ENCODE results near the gene SNX25. TPM values are rescaled to one million over a fixed set of nuclear protein-coding genes. Genes with fewer than 3 reads are reported as not detected.

SNX25 gene
- total and polyA plus RNA-seq, 10 of the 15 experiments (the other 5 are each of a cell fraction or from before 2014, with no cell fraction given): 11.2 to 117 (median 62.8) TPM

- ATAC-seq: no peak
- intact Hi-C loops (cut with micrococcal nuclease; ENCODE audit: unreplicated experiment): no loop called here
- Histone ChIP-seq H3K4me3 (no peak overlapping the region), H3K4me2 (ENCODE audit: control insufficient read depth, insufficient read depth) (no peak overlapping the region), H3K27me3 (replicated peaks in 1 of 2; ENCODE audit: control insufficient read depth in 2 of 2, insufficient read depth in 2 of 2, low read length in 1 of 2) (no peaks in the 10 kb centered on the region), H3K36me3 (ENCODE audit: control insufficient read depth in 2 of 2, insufficient read depth in 2 of 2, low read length in 1 of 2) (peaks cover 1 to 28% of the 10 kb centered on the region in 2 experiments), H3K79me2 (ENCODE audit: control insufficient read depth, insufficient read depth, low read length) (no peaks in the 10 kb centered on the region), H2AFZ (ENCODE audit: control insufficient read depth, low read depth, low read length) (no peak overlapping the region), H3K27ac (ENCODE audit: control insufficient read depth, insufficient read depth) (no peak overlapping the region), H3K4me1 (ENCODE audit: control insufficient read depth, insufficient read depth, low read length) (0 out of 2 replicates have a peak, but pooled peaks cover 4% of the 10 kb centered on the region), H4K20me1 (ENCODE audit: control insufficient read depth, insufficient read depth) (no peaks in the 10 kb centered on the region), H3K9me3 (replicated peaks; ENCODE audit: control insufficient read depth, insufficient read depth, low read length) (no peaks in the 10 kb centered on the region), H3K9ac (ENCODE audit: control insufficient read depth, insufficient read depth, low read length) (no peak overlapping the region)
- no peak for DNase-seq (ENCODE audit: low read depth, low spot score)
- FAIRE-seq: no peak
- BruUV-seq (replicated peaks): no TSS peak
- 97% methylated on average over 8 of the region's 8 CpGs for WGBS (ENCODE audit: insufficient coverage, insufficient replicate concordance, low lambda C conversion rate, missing lambda C conversion rate)
- POLR2A ChIA-PET: no interaction called here
- SMC1A ChIA-PET (ENCODE audit: uncharacterized antibody, unreplicated experiment): no interaction called here
- in situ Hi-C loops (cut with MboI): no loop called here
- RAD21 ChIA-PET (ENCODE audit: unreplicated experiment): no interaction called here
- CTCF ChIA-PET: no interaction called here
- TF ChIP-seq ATF7 (IDR thresholded peaks at IDR 0.05; ENCODE audit: low read depth): no peak
- TF ChIP-seq HDAC6 (IDR thresholded peaks at IDR 0.05; ENCODE audit: unreplicated experiment): no peak
- no peak for TF ChIP-seq BCL3 (IDR thresholded peaks at IDR 0.05; ENCODE audit: borderline replicate concordance, insufficient read depth, low read depth, low read length, poor library complexity, severe bottlenecking)
- TF ChIP-seq RBBP5 (conservative IDR thresholded peaks at IDR 0.05): no peak
Measured at GRCh38 chr4:185359767-185360446, 150.5 kb downstream of the SNX25 start.

GRCh38 chr4:185361872-185362271 is 152.5 kb downstream of the SNX25 start:
- no TSS peak for BruUV-seq (replicated peaks)
- RAD21 ChIA-PET (ENCODE audit: unreplicated experiment): interaction anchor here (0.5 to 1.2 kb wide), 3 partner anchors 10 to 105 kb away, joined by 3 to 5 read pairs (median 5); no protein-coding TSS in a partner anchor
- in situ Hi-C loops (cut with MboI) (no loop called here), intact Hi-C loops (cut with micrococcal nuclease; ENCODE audit: unreplicated experiment) (no loop called here)
- Histone ChIP-seq H3K4me3 (no peak overlapping the region), H3K36me3 (ENCODE audit: control insufficient read depth in 2 of 2, insufficient read depth in 2 of 2, low read length in 1 of 2) (peaks cover 1 to 32% of the 10 kb centered on the region in 2 experiments; a peak in 3 of 4 replicates), H3K4me2 (ENCODE audit: control insufficient read depth, insufficient read depth) (no peak overlapping the region), H4K20me1 (ENCODE audit: control insufficient read depth, insufficient read depth) (no peaks in the 10 kb centered on the region), H3K4me1 (ENCODE audit: control insufficient read depth, insufficient read depth, low read length) (0 out of 2 replicates have a peak, but pooled peaks cover 4% of the 10 kb centered on the region), H3K79me2 (ENCODE audit: control insufficient read depth, insufficient read depth, low read length) (no peaks in the 10 kb centered on the region), H3K27ac (ENCODE audit: control insufficient read depth, insufficient read depth) (peak overlapping the region; percentile 67), H3K9ac (ENCODE audit: control insufficient read depth, insufficient read depth, low read length) (no peak overlapping the region), H3K27me3 (replicated peaks in 1 of 2; ENCODE audit: control insufficient read depth in 2 of 2, insufficient read depth in 2 of 2, low read length in 1 of 2) (no peaks in the 10 kb centered on the region), H3K9me3 (replicated peaks; ENCODE audit: control insufficient read depth, insufficient read depth, low read length) (no peaks in the 10 kb centered on the region), H2AFZ (ENCODE audit: control insufficient read depth, low read depth, low read length) (no peak overlapping the region)
- no peak for DNase-seq (ENCODE audit: low read depth, low spot score)
- no peak for ATAC-seq
- POLR2A ChIA-PET: interaction anchor here (0.6 kb wide), 1 partner anchor 49 kb away, joined by 3 read pairs; no protein-coding TSS in a partner anchor
- CTCF ChIA-PET: interaction anchor here (1.3 kb wide), 1 partner anchor 10 kb away, joined by 7 read pairs; no protein-coding TSS in a partner anchor
- 97% methylated on average over 3 of the region's 3 CpGs for WGBS (ENCODE audit: insufficient coverage, insufficient replicate concordance, low lambda C conversion rate, missing lambda C conversion rate)
- no peak for FAIRE-seq
- TF ChIP-seq RAD21 (IDR thresholded peaks at IDR 0.05; ENCODE audit: insufficient read depth, low read depth, low read length): no peak
- TF ChIP-seq RELA (IDR thresholded peaks at IDR 0.05; ENCODE audit: borderline replicate concordance, partially characterized antibody): no peak
- TF ChIP-seq RELB (IDR thresholded peaks at IDR 0.05; ENCODE audit: low read depth): no peak
- no peak for TF ChIP-seq HDAC2 (IDR thresholded peaks at IDR 0.05)
- no peak for TF ChIP-seq TARDBP (IDR thresholded peaks at IDR 0.05; ENCODE audit: borderline replicate concordance)
- no peak for TF ChIP-seq CREM (IDR thresholded peaks at IDR 0.05; ENCODE audit: low read depth)
- TF ChIP-seq ETV6 (conservative IDR thresholded peaks at IDR 0.05 in 1 of 2, IDR thresholded peaks at IDR 0.05 in 1 of 2; ENCODE audit: borderline replicate concordance in 1 of 2, low read depth in 1 of 2): no peak
- no peak for TF ChIP-seq CBFB (IDR thresholded peaks at IDR 0.05; ENCODE audit: low read depth)
- no peak for TF ChIP-seq STAT3 (IDR thresholded peaks at IDR 0.05; ENCODE audit: low read depth, low read length)
- no peak for TF ChIP-seq EZH2 (IDR thresholded peaks at IDR 0.05; ENCODE audit: borderline replicate concordance, control insufficient read depth, low read depth, low read length)
- no peak for TF ChIP-seq RAD51 (IDR thresholded peaks at IDR 0.05)
- SMC1A ChIA-PET (ENCODE audit: uncharacterized antibody, unreplicated experiment): interaction anchor here (1.2 to 1.4 kb wide), 2 partner anchors 9 to 54 kb away, joined by 3 to 6 read pairs; no protein-coding TSS in a partner anchor
